ENCODE data around the gene FBXW9. TPM values are rescaled to one million over a fixed set of nuclear protein-coding genes. Genes with fewer than 3 reads are reported as not detected.

The FBXW9 gene
- total RNA-seq, 1 experiment from 2014 or later: 15.4 TPM

DNA sequence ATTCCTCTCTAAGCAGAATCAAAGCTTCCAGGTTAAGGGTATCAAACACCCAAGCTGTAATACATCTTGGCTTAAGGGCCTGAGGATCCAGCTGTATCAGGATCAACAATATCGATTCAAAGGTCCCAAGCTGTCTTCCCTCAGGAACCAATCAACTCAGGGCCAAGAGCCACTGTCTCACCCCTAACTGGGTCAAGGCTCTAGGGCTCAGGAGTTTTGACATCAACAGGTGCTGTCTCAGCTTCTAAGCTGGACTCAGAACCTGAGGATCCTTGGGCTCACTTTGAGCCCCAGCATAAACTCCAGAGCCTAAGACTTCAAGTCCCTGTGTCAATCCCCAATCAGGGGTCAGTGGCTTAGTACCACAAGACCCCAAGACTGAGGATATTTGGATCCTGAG, 917 bp downstream of the FBXW9 start:
- intact Hi-C loops (cut with micrococcal nuclease; ENCODE audit: unreplicated experiment): no loop called here
- no peaks in the 10 kb centered on the region for H3K9me3 ChIP-seq (ENCODE audit: low read depth, low read length, poor library complexity, severe bottlenecking)
- BruUV-seq (replicated peaks): no TSS peak
- no peak for DNase-seq (ENCODE audit: low spot score)
- H3K4me1 ChIP-seq (ENCODE audit: insufficient read depth, low read length, poor library complexity, severe bottlenecking): peaks cover 11% of the 10 kb centered on the region
- H3K27me3 ChIP-seq (replicated peaks; ENCODE audit: insufficient read depth, low read depth, low read length, poor library complexity): no peaks in the 10 kb centered on the region
- H3K4me3 ChIP-seq (ENCODE audit: low read depth, low read length, poor library complexity, severe bottlenecking): peak overlapping the region; percentile 89
- CTCF ChIA-PET: no interaction called here
- POLR2A ChIA-PET (ENCODE audit: low non-redundant PET): interaction anchor here (0.6 kb wide), 1 partner anchor 15 kb away, joined by 3 read pairs; no protein-coding TSS in a partner anchor
- no peak for TF ChIP-seq EZH2 (IDR thresholded peaks at IDR 0.05; ENCODE audit: borderline replicate concordance, low read depth, low read length, poor library complexity, severe bottlenecking)
- TF ChIP-seq, protein P1, sequence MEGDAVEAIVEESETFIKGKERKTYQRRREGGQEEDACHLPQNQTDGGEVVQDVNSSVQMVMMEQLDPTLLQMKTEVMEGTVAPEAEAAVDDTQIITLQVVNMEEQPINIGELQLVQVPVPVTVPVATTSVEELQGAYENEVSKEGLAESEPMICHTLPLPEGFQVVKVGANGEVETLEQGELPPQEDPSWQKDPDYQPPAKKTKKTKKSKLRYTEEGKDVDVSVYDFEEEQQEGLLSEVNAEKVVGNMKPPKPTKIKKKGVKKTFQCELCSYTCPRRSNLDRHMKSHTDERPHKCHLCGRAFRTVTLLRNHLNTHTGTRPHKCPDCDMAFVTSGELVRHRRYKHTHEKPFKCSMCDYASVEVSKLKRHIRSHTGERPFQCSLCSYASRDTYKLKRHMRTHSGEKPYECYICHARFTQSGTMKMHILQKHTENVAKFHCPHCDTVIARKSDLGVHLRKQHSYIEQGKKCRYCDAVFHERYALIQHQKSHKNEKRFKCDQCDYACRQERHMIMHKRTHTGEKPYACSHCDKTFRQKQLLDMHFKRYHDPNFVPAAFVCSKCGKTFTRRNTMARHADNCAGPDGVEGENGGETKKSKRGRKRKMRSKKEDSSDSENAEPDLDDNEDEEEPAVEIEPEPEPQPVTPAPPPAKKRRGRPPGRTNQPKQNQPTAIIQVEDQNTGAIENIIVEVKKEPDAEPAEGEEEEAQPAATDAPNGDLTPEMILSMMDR (conservative IDR thresholded peaks at IDR 0.05; ENCODE audit: low read depth, low read length): no peak
- H3K27ac ChIP-seq (ENCODE audit: low read depth, low read length, poor library complexity, severe bottlenecking): peak overlapping the region; percentile 83
- peaks cover 13% of the 10 kb centered on the region for H3K36me3 ChIP-seq (ENCODE audit: insufficient read depth, low read length, poor library complexity, severe bottlenecking)

DNA sequence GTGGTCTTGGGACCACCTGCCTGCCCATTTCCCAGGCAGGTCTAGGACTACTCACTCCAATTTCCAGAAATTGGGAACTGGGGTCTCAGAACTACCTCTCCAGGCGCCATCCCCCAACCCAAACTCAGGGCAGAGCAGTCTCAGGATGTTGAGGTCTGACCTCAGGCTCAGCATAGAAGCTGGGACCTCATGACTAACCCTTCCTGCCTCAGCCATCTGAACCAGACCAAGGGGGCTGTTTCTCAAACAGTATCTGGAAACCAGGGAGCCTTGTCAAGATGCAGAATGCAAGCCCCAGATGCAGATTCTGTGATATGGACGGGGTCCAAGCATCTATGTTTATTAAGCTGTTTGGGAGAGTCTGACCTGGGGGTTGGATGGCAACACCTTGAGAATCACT, 1.3 kb downstream of the FBXW9 start:
- Histone ChIP-seq H3K4me1 (ENCODE audit: insufficient read depth, low read length, poor library complexity, severe bottlenecking) (peaks cover 11% of the 10 kb centered on the region), H3K36me3 (ENCODE audit: insufficient read depth, low read length, poor library complexity, severe bottlenecking) (peaks cover 10% of the 10 kb centered on the region), H3K27ac (ENCODE audit: low read depth, low read length, poor library complexity, severe bottlenecking) (no peak overlapping the region), H3K9me3 (ENCODE audit: low read depth, low read length, poor library complexity, severe bottlenecking) (no peaks in the 10 kb centered on the region), H3K27me3 (replicated peaks; ENCODE audit: insufficient read depth, low read depth, low read length, poor library complexity) (no peaks in the 10 kb centered on the region), H3K4me3 (ENCODE audit: low read depth, low read length, poor library complexity, severe bottlenecking) (peak overlapping the region; percentile 89)
- ChIA-PET CTCF (no interaction called here), POLR2A (ENCODE audit: low non-redundant PET) (interaction anchor here (0.6 kb wide), 1 partner anchor 15 kb away, joined by 3 read pairs; no protein-coding TSS in a partner anchor)
- DNase-seq (ENCODE audit: low spot score): no peak
- BruUV-seq (replicated peaks): no TSS peak
- intact Hi-C loops (cut with micrococcal nuclease; ENCODE audit: unreplicated experiment): no loop called here
- TF ChIP-seq, protein P1 (conservative IDR thresholded peaks at IDR 0.05; ENCODE audit: low read depth, low read length): no peak

DNA sequence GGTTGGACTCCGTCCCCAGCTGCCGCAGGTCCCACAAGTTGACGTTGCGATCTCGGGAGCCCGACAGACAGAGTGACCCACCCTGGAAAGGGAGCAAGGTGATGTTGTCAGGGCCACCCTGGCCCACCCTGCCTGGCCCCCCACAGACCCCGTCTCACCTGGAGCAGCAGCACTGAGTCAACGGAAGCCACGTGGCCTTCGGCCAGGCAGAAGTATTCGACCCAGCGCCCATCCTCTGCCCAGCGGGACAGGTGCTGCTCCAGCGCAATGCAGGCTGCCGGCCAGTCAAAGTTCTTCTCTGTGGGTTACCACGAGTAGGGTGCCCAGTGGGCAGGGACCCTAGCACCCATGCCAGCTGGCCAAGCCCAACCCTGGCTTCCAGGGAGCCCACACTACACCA, 1.8 kb downstream of the FBXW9 start:
- CTCF ChIA-PET: interaction anchor here (0.6 kb wide), 1 partner anchor 191 kb away, joined by 3 read pairs; no protein-coding TSS in a partner anchor
- POLR2A ChIA-PET (ENCODE audit: low non-redundant PET): interaction anchor here (0.6 kb wide), 1 partner anchor 14 kb away, joined by 3 read pairs; no protein-coding TSS in a partner anchor

More for the DNA sequence above, 1.8 kb downstream of the FBXW9 start:
- Histone ChIP-seq H3K36me3 (ENCODE audit: insufficient read depth, low read length, poor library complexity, severe bottlenecking) (peaks cover 6% of the 10 kb centered on the region), H3K27me3 (replicated peaks; ENCODE audit: insufficient read depth, low read depth, low read length, poor library complexity) (no peaks in the 10 kb centered on the region), H3K9me3 (ENCODE audit: low read depth, low read length, poor library complexity, severe bottlenecking) (no peaks in the 10 kb centered on the region), H3K4me3 (ENCODE audit: low read depth, low read length, poor library complexity, severe bottlenecking) (no peak overlapping the region), H3K27ac (ENCODE audit: low read depth, low read length, poor library complexity, severe bottlenecking) (no peak overlapping the region), H3K4me1 (ENCODE audit: insufficient read depth, low read length, poor library complexity, severe bottlenecking) (peaks cover 11% of the 10 kb centered on the region)
- TF ChIP-seq, protein P1 (conservative IDR thresholded peaks at IDR 0.05; ENCODE audit: low read depth, low read length): no peak
- no peak for TF ChIP-seq EZH2 (IDR thresholded peaks at IDR 0.05; ENCODE audit: borderline replicate concordance, low read depth, low read length, poor library complexity, severe bottlenecking)
- intact Hi-C loops (cut with micrococcal nuclease; ENCODE audit: unreplicated experiment): no loop called here
- no peak for DNase-seq (ENCODE audit: low spot score)
- BruUV-seq (replicated peaks): TSS peak; percentile 17
